SK-N-SH treated with all-trans-retinoic acid at 6 μM for 48 hours (cell line): Measurements from ENCODE around the gene CHPF.

Experiments used
- ATAC-seq: fragments of 200-7000 bp; cut with Tn5 transposase; 3 replicates; pipeline ENCODE4 v1.9.1; 2020; ENCODE audit warnings: mild to moderate bottlenecking, moderate library complexity
- ARNTL ChIP-seq: fragments of 450-650 bp; formaldehyde crosslinking; IDR thresholded peaks from 2 replicates; pipeline ENCODE4 v1.5.0; 2020; ENCODE audit warnings: low read depth, mild to moderate bottlenecking, moderate library complexity, borderline replicate concordance
- BACH2 ChIP-seq: fragments of 250-450 bp; sonication (Bioruptor Pico); IDR thresholded peaks from 2 replicates; pipeline ENCODE4 v1.9.0; 2021; ENCODE audit warnings: mild to moderate bottlenecking, borderline replicate concordance
- CREB5 ChIP-seq: fragments of 250-450 bp; sonication (Bioruptor Pico); IDR thresholded peaks from 2 replicates; pipeline ENCODE4 v1.5.1; 2020; ENCODE audit warnings: low read depth, mild to moderate bottlenecking, moderate library complexity
- CSDC2 ChIP-seq: fragments of 250-450 bp; sonication (Bioruptor Pico); IDR thresholded peaks from 2 replicates; pipeline ENCODE4 v1.5.0; 2020; ENCODE audit warnings: mild to moderate bottlenecking, moderate library complexity
- CSRNP3 ChIP-seq: fragments of 250-450 bp; sonication (Bioruptor Pico); IDR thresholded peaks from 2 replicates; pipeline ENCODE4 v1.5.1; 2021; ENCODE audit warnings: mild to moderate bottlenecking, moderate library complexity
- ESRRG ChIP-seq: fragments of 250-450 bp; sonication (Bioruptor Pico); IDR thresholded peaks from 2 replicates; pipeline ENCODE4 v1.6.1; 2021; ENCODE audit warnings: mild to moderate bottlenecking
- GLIS3 ChIP-seq: fragments of 250-450 bp; sonication (Bioruptor Pico); IDR thresholded peaks from 2 replicates; pipeline ENCODE4 v1.5.0; 2020; ENCODE audit warnings: mild to moderate bottlenecking, moderate library complexity
- ISL1 ChIP-seq: fragments of 250-450 bp; sonication (Bioruptor Pico); IDR thresholded peaks from 2 replicates; pipeline ENCODE4 v2.1.2; 2022; ENCODE audit warnings: mild to moderate bottlenecking, moderate library complexity
- OSR1 ChIP-seq: fragments of 250-450 bp; sonication (Bioruptor Pico); IDR thresholded peaks from 2 replicates; pipeline ENCODE4 v1.8.0; 2022; ENCODE audit warnings: moderate library complexity, mild to moderate bottlenecking, inconsistent platforms
- PATZ1 ChIP-seq: fragments of 250-450 bp; sonication (Bioruptor Pico); IDR thresholded peaks from 2 replicates; pipeline ENCODE4 v1.8.0; 2020; ENCODE audit warnings: mild to moderate bottlenecking, moderate library complexity, borderline replicate concordance
- POU6F1 ChIP-seq: fragments of 250-450 bp; sonication (Bioruptor Pico); IDR thresholded peaks from 2 replicates; pipeline ENCODE4 v1.8.0; 2021; ENCODE audit warnings: low read depth, mild to moderate bottlenecking, moderate library complexity, borderline replicate concordance
- PPARA ChIP-seq: fragments of 250-450 bp; sonication (Bioruptor Pico); IDR thresholded peaks from 2 replicates; pipeline ENCODE4 v1.5.0; 2020; ENCODE audit warnings: mild to moderate bottlenecking, borderline replicate concordance
- RARB ChIP-seq: fragments of 250-450 bp; sonication (Bioruptor Pico); IDR thresholded peaks from 2 replicates; pipeline ENCODE4 v1.8.0; 2021; ENCODE audit warnings: mild to moderate bottlenecking, moderate library complexity
- SNAI2 ChIP-seq: fragments of 250-450 bp; sonication (Bioruptor Pico); IDR thresholded peaks from 2 replicates; pipeline ENCODE4 v1.5.0; 2020; ENCODE audit warnings: mild to moderate bottlenecking, moderate library complexity
- TCF4 ChIP-seq: fragments of 250-450 bp; sonication (Bioruptor Pico); IDR thresholded peaks from 2 replicates; pipeline ENCODE4 v1.8.0; 2021; ENCODE audit warnings: mild to moderate bottlenecking, moderate library complexity, borderline replicate concordance
- TOX ChIP-seq: fragments of 250-450 bp; sonication (Bioruptor Pico); IDR thresholded peaks from 2 replicates; pipeline ENCODE4 v1.8.0; 2021; ENCODE audit warnings: mild to moderate bottlenecking, moderate library complexity, borderline replicate concordance
- TSHZ2 ChIP-seq: fragments of 250-450 bp; sonication (Bioruptor Pico); IDR thresholded peaks from 2 replicates; pipeline ENCODE4 v1.5.0; 2020; ENCODE audit warnings: mild to moderate bottlenecking, moderate library complexity
- ZC3H10 ChIP-seq: fragments of 250-450 bp; sonication (Bioruptor Pico); IDR thresholded peaks from 2 replicates; pipeline ENCODE4 v1.5.1; 2021; ENCODE audit warnings: mild to moderate bottlenecking, moderate library complexity
- ZFP3 ChIP-seq: fragments of 250-450 bp; sonication (Bioruptor Pico); IDR thresholded peaks from 2 replicates; pipeline ENCODE4 v1.5.0; 2020; ENCODE audit warnings: mild to moderate bottlenecking, moderate library complexity
- ZFP30 ChIP-seq: fragments of 450-650 bp; formaldehyde crosslinking; IDR thresholded peaks from 2 replicates; pipeline ENCODE4 v1.5.0; 2022; ENCODE audit warnings: mild to moderate bottlenecking, moderate library complexity
- ZNF565 ChIP-seq: fragments of 450-650 bp; formaldehyde crosslinking; conservative IDR thresholded peaks from 2 replicates; pipeline ENCODE4 v1.5.0; 2020; ENCODE audit warnings: low read depth, mild to moderate bottlenecking, moderate library complexity
- ZNF70 ChIP-seq: fragments of 450-650 bp; formaldehyde crosslinking; IDR thresholded peaks from 2 replicates; pipeline ENCODE4 v1.5.0; 2020; ENCODE audit warnings: mild to moderate bottlenecking, moderate library complexity
- ZNF8 ChIP-seq: fragments of 450-650 bp; formaldehyde crosslinking; IDR thresholded peaks from 2 replicates; pipeline ENCODE4 v1.5.0; 2020; ENCODE audit warnings: mild to moderate bottlenecking, moderate library complexity

CHPF gene

GRCh38 chr2:219548990-219549389 lies 5.4 kb upstream of the CHPF start:
- no peak for ATAC-seq
- TF ChIP-seq OSR1 (CRISPR knock-in tag) (no peak), ZFP30 (CRISPR knock-in tag) (no peak), PPARA (CRISPR knock-in tag) (no peak), ZNF70 (CRISPR knock-in tag) (no peak), TCF4 (CRISPR knock-in tag) (no peak), RARB (CRISPR knock-in tag) (no peak), GLIS3 (no peak), SNAI2 (CRISPR knock-in tag) (no peak), CREB5 (CRISPR knock-in tag) (no peak), ZFP3 (CRISPR knock-in tag) (no peak), ARNTL (CRISPR knock-in tag) (no peak), POU6F1 (no peak), ZC3H10 (no peak)

GRCh38 chr2:219547621-219548020 lies 4.0 kb upstream of the CHPF start:
- TF ChIP-seq CSRNP3 (CRISPR knock-in tag) (no peak), ARNTL (CRISPR knock-in tag) (no peak), GLIS3 (no peak), ZFP30 (CRISPR knock-in tag) (no peak), CSDC2 (CRISPR knock-in tag) (no peak), PPARA (CRISPR knock-in tag) (no peak), TCF4 (CRISPR knock-in tag) (no peak), TOX (no peak), ZNF8 (CRISPR knock-in tag) (no peak), ZNF565 (CRISPR knock-in tag) (no peak), SNAI2 (CRISPR knock-in tag) (no peak)
- ATAC-seq = no peak

- TF ChIP-seq CREB5 (CRISPR knock-in tag) (no peak), CSRNP3 (CRISPR knock-in tag) (no peak), GLIS3 (no peak), OSR1 (CRISPR knock-in tag) (no peak), TSHZ2 (CRISPR knock-in tag) (no peak), ZNF565 (CRISPR knock-in tag) (no peak), ZC3H10 (no peak), ISL1 (CRISPR knock-in tag) (no peak), ESRRG (CRISPR knock-in tag) (no peak), ZFP30 (CRISPR knock-in tag) (no peak), CSDC2 (CRISPR knock-in tag) (no peak), PATZ1 (CRISPR knock-in tag) (no peak), TCF4 (CRISPR knock-in tag) (no peak), SNAI2 (CRISPR knock-in tag) (no peak), BACH2 (CRISPR knock-in tag) (no peak), ZNF8 (CRISPR knock-in tag) (no peak), ARNTL (CRISPR knock-in tag) (no peak), PPARA (CRISPR knock-in tag) (no peak), TOX (no peak), ZNF70 (CRISPR knock-in tag) (no peak)
- ATAC-seq = no peak
Observed at GRCh38 chr2:219545943-219546352, 2.3 kb upstream of the CHPF start.
